H1 (cell line): ENCODE results near the gene NECTIN3. TPM values are rescaled to one million over a fixed set of nuclear protein-coding genes. Genes with fewer than 3 reads are reported as not detected.

ENCODE experiments used
- CTCF ChIA-PET: fragments of 300-600 bp; sonication (Branson Sonifier 250); formaldehyde crosslinking; loops from one replicate; lab custom pipeline; 2021; ENCODE audit not compliant: partially characterized antibody; lab: Charles Lee
- POLR2A ChIA-PET: fragments of 300-600 bp; sonication (Branson Sonifier 250); formaldehyde crosslinking; loops from one replicate; lab custom pipeline; 2021; ENCODE audit warnings: inconsistent platforms; ENCODE audit not compliant: partially characterized antibody; lab: Charles Lee
- DNase-seq, 2 experiments: peaks; one replicate each; pipeline versions ENCODE4 v3.0.0 to v3.0.0-alpha.2; 2010 to 2022; ENCODE audit warnings: low spot score in 2 of 2, low read depth in 1 of 2, mixed read lengths in 1 of 2
- FAIRE-seq: peaks from 2 replicates; lab custom pipeline; 2011; peaks lifted over from hg19 to GRCh38; lab: Jason Lieb, UNC
- H2AFZ ChIP-seq: 2 replicates; pipeline ENCODE4 v1.8.1; 2012; ENCODE audit warnings: low read length, inconsistent platforms
- H2AK5ac ChIP-seq: 2 replicates; pipeline ENCODE4 v1.6.1; 2013; ENCODE audit warnings: low read depth, low read length
- H2BK120ac ChIP-seq: replicated peaks from 2 replicates; pipeline ENCODE3; 2013; ENCODE audit warnings: low read depth, low read length, inconsistent platforms
- H2BK12ac ChIP-seq: 2 replicates; pipeline ENCODE4 v1.6.1; 2013; ENCODE audit warnings: low read depth, low read length
- H2BK15ac ChIP-seq: 2 replicates; pipeline ENCODE4 v1.6.1; 2013; ENCODE audit warnings: low read length
- H2BK20ac ChIP-seq: 2 replicates; pipeline ENCODE4 v1.6.1; 2013; ENCODE audit warnings: low read length
- H2BK5ac ChIP-seq: 2 replicates; pipeline ENCODE4 v1.6.1; 2013; ENCODE audit warnings: low read depth, low read length
- H3K14ac ChIP-seq: 2 replicates; pipeline ENCODE4 v1.6.1; 2013; ENCODE audit warnings: inconsistent platforms; ENCODE audit not compliant: insufficient read length
- H3K18ac ChIP-seq: 2 replicates; pipeline ENCODE4 v1.6.1; 2013; ENCODE audit warnings: low read length; ENCODE audit errors: extremely low read depth
- H3K23ac ChIP-seq: 2 replicates; pipeline ENCODE4 v1.6.1; 2013; ENCODE audit warnings: inconsistent platforms; ENCODE audit not compliant: insufficient read length
- H3K23me2 ChIP-seq: 2 replicates; pipeline ENCODE4 v1.6.1; 2013; ENCODE audit warnings: low read depth, low read length
- H3K27ac ChIP-seq: 2 replicates; pipeline ENCODE4 v1.6.1; 2011; ENCODE audit warnings: low read depth, low read length, inconsistent platforms
- H3K27me3 ChIP-seq, 4 experiments: replicated peaks in 1 of 4; 1 replicate in 1 of 4; 2 replicates in 3 of 4; pipeline versions ENCODE4 v1.6.1 to v1.8.1; 2011 to 2013; ENCODE audit warnings: low read length in 3 of 4, mild to moderate bottlenecking in 3 of 4, inconsistent platforms in 2 of 4, mixed read lengths in 2 of 4, moderate library complexity in 1 of 4; ENCODE audit not compliant: control insufficient read depth in 3 of 4, insufficient read depth in 3 of 4; ENCODE audit errors: extremely low read depth in 1 of 4
- H3K36me3 ChIP-seq, 4 experiments: 2 replicates each; pipeline versions ENCODE4 v1.6.1 to v1.8.1; 2011 to 2013; ENCODE audit warnings: mild to moderate bottlenecking in 4 of 4, low read length in 3 of 4, moderate library complexity in 2 of 4, control low read depth in 1 of 4, inconsistent platforms in 1 of 4; ENCODE audit not compliant: insufficient read depth in 4 of 4, control insufficient read depth in 2 of 4
- H3K4ac ChIP-seq: replicated peaks from 2 replicates; pipeline ENCODE3; 2013; ENCODE audit warnings: low read length, low read depth, mixed read lengths, inconsistent platforms; ENCODE audit not compliant: insufficient read length
- H3K4me1 ChIP-seq, 4 experiments: replicated peaks in 1 of 4; 1 replicate in 1 of 4; 2 replicates in 3 of 4; pipeline versions ENCODE4 v1.6.1 to v1.8.1; 2011 to 2013; ENCODE audit warnings: low read length in 3 of 4, inconsistent platforms in 2 of 4, mixed read lengths in 1 of 4; ENCODE audit not compliant: insufficient read depth in 4 of 4, control insufficient read depth in 3 of 4
- H3K4me2 ChIP-seq, 2 experiments: 2 replicates each; pipeline versions ENCODE4 v1.6.1 to v1.8.1; 2011 to 2013; ENCODE audit warnings: low read depth in 2 of 2, low read length in 2 of 2, control low read depth in 1 of 2, inconsistent platforms in 1 of 2, mild to moderate bottlenecking in 1 of 2; ENCODE audit not compliant: insufficient read depth in 1 of 2
- H3K4me3 ChIP-seq, 4 experiments: fragments of 200-600, 300-600 bp in 1 of 4; sonication (generic), shearing (Covaris generic), sonication (Bioruptor Twin) in 1 of 4; 2 replicates each; pipeline versions ENCODE4 v1.5.1 to v1.8.1; 2011 to 2016; ENCODE audit warnings: low read length in 4 of 4, low read depth in 3 of 4, control low read depth in 2 of 4, inconsistent platforms in 2 of 4, mild to moderate bottlenecking in 2 of 4, mixed read lengths in 1 of 4, moderate library complexity in 1 of 4; ENCODE audit not compliant: insufficient read depth in 2 of 4; ENCODE audit errors: extremely low read depth in 1 of 4
- H3K56ac ChIP-seq: replicated peaks from 2 replicates; pipeline ENCODE3; 2013; ENCODE audit warnings: low read depth, mild to moderate bottlenecking, mixed read lengths, low read length, inconsistent platforms; ENCODE audit not compliant: insufficient read length
- H3K79me1 ChIP-seq: 2 replicates; pipeline ENCODE4 v1.6.1; 2013; ENCODE audit warnings: low read depth, low read length, control low read depth
- H3K79me2 ChIP-seq, 2 experiments: 2 replicates each; pipeline versions ENCODE4 v1.6.1 to v1.8.1; 2012 to 2013; ENCODE audit warnings: low read length in 2 of 2, mild to moderate bottlenecking in 2 of 2, inconsistent platforms in 1 of 2; ENCODE audit not compliant: insufficient read depth in 2 of 2, control insufficient read depth in 1 of 2
- H3K9ac ChIP-seq, 4 experiments: replicated peaks in 1 of 4; 1 replicate in 1 of 4; 2 replicates in 3 of 4; pipeline versions ENCODE4 v1.6.1 to v1.8.1; 2011 to 2013; ENCODE audit warnings: low read depth in 3 of 4, low read length in 3 of 4, control low read depth in 2 of 4, mild to moderate bottlenecking in 2 of 4, moderate library complexity in 2 of 4, inconsistent platforms in 1 of 4; ENCODE audit errors: extremely low read depth in 1 of 4
- H3K9me3 ChIP-seq, 2 experiments: 2 replicates each; pipeline versions ENCODE4 v1.6.1 to v1.8.1; 2012 to 2013; ENCODE audit warnings: mild to moderate bottlenecking in 2 of 2, moderate library complexity in 2 of 2, control low read depth in 1 of 2, inconsistent platforms in 1 of 2, low read depth in 1 of 2, low read length in 1 of 2, mixed read lengths in 1 of 2; ENCODE audit not compliant: insufficient read depth in 2 of 2
- H4K20me1 ChIP-seq, 2 experiments: replicated peaks in 1 of 2; 2 replicates each; pipeline versions ENCODE3 to v1.8.1; 2011 to 2013; ENCODE audit warnings: inconsistent platforms in 2 of 2, low read length in 2 of 2, mild to moderate bottlenecking in 1 of 2; ENCODE audit not compliant: insufficient read depth in 2 of 2, control insufficient read depth in 1 of 2
- H4K5ac ChIP-seq: 2 replicates; pipeline ENCODE4 v1.6.1; 2013; ENCODE audit warnings: low read length, low read depth, mixed read lengths, inconsistent platforms; ENCODE audit not compliant: insufficient read length
- H4K8ac ChIP-seq: 2 replicates; pipeline ENCODE4 v1.8.0; 2013; ENCODE audit warnings: mild to moderate bottlenecking, moderate library complexity, low read length, inconsistent platforms; ENCODE audit not compliant: insufficient read depth; ENCODE audit errors: extremely low read depth
- H4K91ac ChIP-seq: replicated peaks from 2 replicates; pipeline ENCODE3; 2013; ENCODE audit warnings: low read length, mixed read lengths, inconsistent platforms; ENCODE audit not compliant: insufficient read length
- FOSL1 ChIP-seq: IDR thresholded peaks from 2 replicates; pipeline ENCODE4 v1.6.1; 2011; ENCODE audit warnings: mild to moderate bottlenecking, low read depth, low read length, moderate library complexity; ENCODE audit not compliant: insufficient read depth
- HDAC2 ChIP-seq, 2 experiments: fragments of 300-600 bp in 1 of 2; sonication (generic) in 1 of 2; IDR thresholded peaks; 2 replicates each; pipeline ENCODE4 v1.6.1; 2011 to 2012; ENCODE audit warnings: low read depth in 2 of 2, low read length in 2 of 2, mild to moderate bottlenecking in 2 of 2, moderate library complexity in 2 of 2, borderline replicate concordance in 1 of 2, inconsistent platforms in 1 of 2
- POLR2A ChIP-seq, 2 experiments: IDR thresholded peaks; 1 replicate in 1 of 2; 2 replicates in 1 of 2; pipeline ENCODE4 v1.6.1; 2011; ENCODE audit warnings: low read depth in 2 of 2, low read length in 2 of 2, mild to moderate bottlenecking in 2 of 2; ENCODE audit errors: control extremely low read depth in 1 of 2
- POLR2AphosphoS5 ChIP-seq: IDR thresholded peaks from 2 replicates; pipeline ENCODE4 v1.6.1; 2011; ENCODE audit warnings: low read depth, low read length
- SIRT6 ChIP-seq: IDR thresholded peaks from one replicate; pipeline ENCODE4 v1.7.1; 2012; ENCODE audit warnings: low read length, inconsistent platforms
- SP2 ChIP-seq: IDR thresholded peaks from 2 replicates; pipeline ENCODE4 v1.6.1; 2012; ENCODE audit warnings: mild to moderate bottlenecking, low read length, inconsistent platforms
- WGBS, 2 experiments: shearing (Covaris generic) in 1 of 2; methylation state at CpG; one replicate each; pipeline versions ENCODE4 v1.1.6 to v1.1.7; 2013 to 2015; ENCODE audit warnings: low lambda C conversion rate in 2 of 2, mixed read lengths in 2 of 2, inconsistent platforms in 1 of 2, low coverage in 1 of 2, missing lambda C conversion rate in 1 of 2; ENCODE audit not compliant: insufficient replicate concordance in 2 of 2, insufficient coverage in 1 of 2, insufficient read length in 1 of 2; ENCODE audit errors: extremely low coverage in 1 of 2, missing lambda C conversion rate in 1 of 2; 5-methylcytosine and 5-hydroxymethylcytosine counted together
- polyA plus RNA-seq, 7 experiments: library from polyadenylated mRNA; depleted of rRNA in 3 of 7; stranded (reverse) in 5 of 7; unstranded in 2 of 7; fragments of >200 nt in 5 of 7; fragments of 200-250 nt in 2 of 7; gene quantifications; 1 replicate in 5 of 7; 2 replicates in 1 of 7; 4 replicates in 1 of 7; pipeline versions ENCODE4 v1.2.1 to v1.2.3, GENCODE V29; 2011 to 2013; ENCODE audit warnings: missing spikeins in 2 of 7, mixed read lengths in 2 of 7
- total RNA-seq: library from RNA; stranded (reverse); fragmentation: NEBNext Ultra II Directional; extraction: Animal tissue kit (Norgen Biotek cat#: 25700); gene quantifications from 2 replicates; pipeline ENCODE4 v1.2.1, GENCODE V29; 2021

The NECTIN3 gene
- total and polyA plus RNA-seq, 2 of the 8 experiments (the other 6 are each of a cell fraction or from before 2014, with no cell fraction given): 13.6 to 50.6 TPM

DNA sequence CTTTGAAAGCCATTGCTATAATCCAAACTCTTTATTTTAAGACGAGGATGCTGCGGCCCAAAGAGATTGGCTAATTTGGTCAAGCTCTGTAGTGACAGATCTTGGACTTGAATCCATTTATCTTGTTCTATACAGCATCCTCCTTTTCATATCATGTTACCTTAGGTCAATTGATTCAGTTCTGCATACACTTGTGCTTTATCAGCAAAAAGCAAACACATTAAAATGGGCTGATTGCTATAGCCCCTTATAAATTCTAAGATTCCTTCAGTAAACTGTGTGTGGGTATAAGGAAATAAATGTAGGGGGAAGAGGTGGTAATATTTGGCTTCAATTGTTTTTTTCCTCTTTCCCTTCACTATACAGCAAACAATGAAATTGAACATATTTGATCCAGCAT, 40.1 kb upstream of the NECTIN3 start:
- FAIRE-seq (no peak), DNase-seq (no peak)
- Histone ChIP-seq H3K14ac (no peak overlapping the region), H2AK5ac (no peak overlapping the region), H2BK20ac (no peak overlapping the region), H3K4me2 (no peak overlapping the region), H3K4me1 (peaks cover 0 to 3% (median 0%) of the 10 kb centered on the region in 4 experiments; a peak in 2 of 7 replicates), H3K9ac (no peak overlapping the region), H3K27ac (no peak overlapping the region), H3K27me3 (no peaks in the 10 kb centered on the region), H3K79me1 (no peaks in the 10 kb centered on the region), H3K36me3 (no peaks in the 10 kb centered on the region), H3K56ac (no peak overlapping the region), H4K5ac (no peak overlapping the region), H3K79me2 (no peaks in the 10 kb centered on the region), H4K91ac (no peak overlapping the region), H3K23ac (no peak overlapping the region), H4K20me1 (no peaks in the 10 kb centered on the region), H2BK120ac (no peak overlapping the region), H3K4ac (no peak overlapping the region), H3K18ac (no peak overlapping the region), H3K23me2 (no peaks in the 10 kb centered on the region), H4K8ac (no peak overlapping the region), H2BK12ac (no peak overlapping the region), H2BK15ac (no peak overlapping the region), H2BK5ac (no peak overlapping the region), H2AFZ (no peak overlapping the region), H3K4me3 (no peak overlapping the region), H3K9me3 (no peaks in the 10 kb centered on the region)
- TF ChIP-seq POLR2AphosphoS5: no peak
- no peak for TF ChIP-seq FOSL1
- no peak for TF ChIP-seq SP2
- no peak for TF ChIP-seq SIRT6
- no peak for TF ChIP-seq POLR2A (IDR thresholded peaks at IDR 0.05; ENCODE audit: control extremely low read depth in 1 of 2, low read depth in 2 of 2, low read length in 2 of 2)
- TF ChIP-seq HDAC2 (IDR thresholded peaks at IDR 0.05; ENCODE audit: borderline replicate concordance in 1 of 2, low read depth in 2 of 2, low read length in 2 of 2): no peak
- ChIA-PET POLR2A (interaction anchor here (1.0 kb wide), 1 partner anchor 66 kb away, joined by 5 read pairs; no protein-coding TSS in a partner anchor), CTCF (interaction anchor here (0.5 kb wide), 1 partner anchor 716 kb away, joined by 4 read pairs; no protein-coding TSS in a partner anchor)
- 91% methylated on average over 2 of the region's 2 CpGs; no CpG with 5 or more reads in 1 of the 2 experiments for WGBS, 2 experiments
